ENCODE data around the gene SLC16A1.
"Not testable (repeated sequence)": the region's sequence is repeated elsewhere in the genome, so short reads cannot be mapped to it uniquely, and the experiment has no call there.

The SLC16A1 gene

GRCh38 chr1:112995890-112996289 is 39.9 kb upstream of the SLC16A1 start:
- TF ChIP-seq, protein P1, sequence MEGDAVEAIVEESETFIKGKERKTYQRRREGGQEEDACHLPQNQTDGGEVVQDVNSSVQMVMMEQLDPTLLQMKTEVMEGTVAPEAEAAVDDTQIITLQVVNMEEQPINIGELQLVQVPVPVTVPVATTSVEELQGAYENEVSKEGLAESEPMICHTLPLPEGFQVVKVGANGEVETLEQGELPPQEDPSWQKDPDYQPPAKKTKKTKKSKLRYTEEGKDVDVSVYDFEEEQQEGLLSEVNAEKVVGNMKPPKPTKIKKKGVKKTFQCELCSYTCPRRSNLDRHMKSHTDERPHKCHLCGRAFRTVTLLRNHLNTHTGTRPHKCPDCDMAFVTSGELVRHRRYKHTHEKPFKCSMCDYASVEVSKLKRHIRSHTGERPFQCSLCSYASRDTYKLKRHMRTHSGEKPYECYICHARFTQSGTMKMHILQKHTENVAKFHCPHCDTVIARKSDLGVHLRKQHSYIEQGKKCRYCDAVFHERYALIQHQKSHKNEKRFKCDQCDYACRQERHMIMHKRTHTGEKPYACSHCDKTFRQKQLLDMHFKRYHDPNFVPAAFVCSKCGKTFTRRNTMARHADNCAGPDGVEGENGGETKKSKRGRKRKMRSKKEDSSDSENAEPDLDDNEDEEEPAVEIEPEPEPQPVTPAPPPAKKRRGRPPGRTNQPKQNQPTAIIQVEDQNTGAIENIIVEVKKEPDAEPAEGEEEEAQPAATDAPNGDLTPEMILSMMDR (IDR thresholded peaks at IDR 0.05; ENCODE audit: low read depth, low read length, missing control alignments) = no peak
- H3K36me3 ChIP-seq (replicated peaks) = no peaks in the 10 kb centered on the region
- in situ Hi-C loops (cut with HindIII; ENCODE audit: low pct_ligation_motif_present, low sequenced_read_pairs) = no loop called here
- H3K27me3 ChIP-seq (replicated peaks) = no peaks in the 10 kb centered on the region
- H3K4me3 ChIP-seq (ENCODE audit: low read depth, low read length) = no peak overlapping the region
- DNase-seq = no peak
- no peak overlapping the region for H3K27ac ChIP-seq

DNA sequence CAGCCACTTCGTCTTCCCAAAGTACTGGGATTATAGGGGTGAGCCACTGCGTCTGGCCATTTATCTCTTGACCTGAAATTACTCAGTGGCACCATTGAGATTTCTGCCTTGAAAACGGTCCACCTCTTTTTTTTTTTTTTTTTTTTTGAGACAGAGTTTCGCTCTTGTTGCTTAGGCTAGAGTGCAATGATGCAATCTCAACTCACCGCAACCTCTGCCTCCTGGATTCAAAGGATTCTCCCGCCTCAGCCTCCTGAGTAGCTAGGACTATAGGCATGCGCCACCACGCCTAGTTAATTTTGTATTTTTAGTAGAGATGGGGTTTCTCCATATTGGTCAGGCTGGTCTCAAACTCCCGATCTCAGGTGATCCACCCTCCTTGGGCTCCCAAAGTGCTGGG is 39.0 kb upstream of the SLC16A1 start:
- in situ Hi-C loops (cut with HindIII; ENCODE audit: low pct_ligation_motif_present, low sequenced_read_pairs); DNase-seq: not testable (repeated sequence)

GRCh38 chr1:112992780-112993179 is 36.8 kb upstream of the SLC16A1 start:
- H3K27ac ChIP-seq = no peak overlapping the region
- H3K4me3 ChIP-seq (ENCODE audit: low read depth, low read length) = no peak overlapping the region
- no peaks in the 10 kb centered on the region for H3K36me3 ChIP-seq (replicated peaks)
- TF ChIP-seq, protein P1 (IDR thresholded peaks at IDR 0.05; ENCODE audit: low read depth, low read length, missing control alignments) = no peak
- DNase-seq = no peak
- H3K27me3 ChIP-seq (replicated peaks) = no peaks in the 10 kb centered on the region
- in situ Hi-C loops (cut with HindIII; ENCODE audit: low pct_ligation_motif_present, low sequenced_read_pairs) = no loop called here

More for the DNA sequence above, 39.0 kb upstream of the SLC16A1 start:
- not testable (repeated sequence) for H3K27me3 ChIP-seq (replicated peaks); H3K27ac ChIP-seq; H3K36me3 ChIP-seq (replicated peaks); H3K4me3 ChIP-seq (ENCODE audit: low read depth, low read length)

GRCh38 chr1:112991402-112992120 is 35.6 kb upstream of the SLC16A1 start:
- H3K27me3 ChIP-seq (replicated peaks) = no peaks in the 10 kb centered on the region
- no peak overlapping the region for H3K27ac ChIP-seq
- TF ChIP-seq, protein P1 (IDR thresholded peaks at IDR 0.05; ENCODE audit: low read depth, low read length, missing control alignments) = no peak
- in situ Hi-C loops (cut with HindIII; ENCODE audit: low pct_ligation_motif_present, low sequenced_read_pairs) = no loop called here
- H3K4me3 ChIP-seq (ENCODE audit: low read depth, low read length) = no peak overlapping the region
- no peaks in the 10 kb centered on the region for H3K36me3 ChIP-seq (replicated peaks)
- DNase-seq = no peak

GRCh38 chr1:112990271-112990670 is 34.3 kb upstream of the SLC16A1 start:
- no peaks in the 10 kb centered on the region for H3K36me3 ChIP-seq (replicated peaks)
- H3K27ac ChIP-seq = no peak overlapping the region
- no peaks in the 10 kb centered on the region for H3K27me3 ChIP-seq (replicated peaks)
- TF ChIP-seq, protein P1 (IDR thresholded peaks at IDR 0.05; ENCODE audit: low read depth, low read length, missing control alignments) = no peak
- in situ Hi-C loops (cut with HindIII; ENCODE audit: low pct_ligation_motif_present, low sequenced_read_pairs) = no loop called here
- no peak for DNase-seq
- H3K4me3 ChIP-seq (ENCODE audit: low read depth, low read length) = no peak overlapping the region

DNA sequence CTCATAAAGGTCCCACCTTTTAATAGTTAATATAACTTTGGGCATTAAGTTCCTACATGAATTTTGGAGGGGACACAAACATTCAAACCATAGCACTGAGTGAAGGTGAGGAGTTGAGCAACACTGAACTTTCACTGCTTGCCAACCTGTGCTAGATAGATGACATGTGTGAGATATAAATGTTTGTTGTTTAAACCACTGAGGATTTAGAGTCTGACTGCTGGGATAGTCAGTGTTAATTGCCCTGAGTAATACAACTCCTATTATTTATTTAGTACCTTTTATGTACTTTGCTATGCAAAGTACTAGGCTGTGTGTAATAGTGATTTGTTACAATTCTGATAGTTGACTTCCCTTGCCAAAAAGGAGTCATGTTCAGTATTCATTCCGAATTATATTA is 32.4 kb upstream of the SLC16A1 start:
- Histone ChIP-seq H3K4me3 (ENCODE audit: low read depth, low read length) (no peak overlapping the region), H3K27me3 (replicated peaks) (no peaks in the 10 kb centered on the region), H3K36me3 (replicated peaks) (no peaks in the 10 kb centered on the region), H3K27ac (no peak overlapping the region)
- no peak for DNase-seq
- TF ChIP-seq, protein P1 (IDR thresholded peaks at IDR 0.05; ENCODE audit: low read depth, low read length, missing control alignments) = no peak
- in situ Hi-C loops (cut with HindIII; ENCODE audit: low pct_ligation_motif_present, low sequenced_read_pairs) = no loop called here
